ENCODE results near the gene SNX9. TPM values are rescaled to one million over a fixed set of nuclear protein-coding genes. Genes with fewer than 3 reads are reported as not detected.

The SNX9 gene
- total RNA-seq, 2 experiments from 2014 or later, result 14.8 to 15.2 TPM

DNA sequence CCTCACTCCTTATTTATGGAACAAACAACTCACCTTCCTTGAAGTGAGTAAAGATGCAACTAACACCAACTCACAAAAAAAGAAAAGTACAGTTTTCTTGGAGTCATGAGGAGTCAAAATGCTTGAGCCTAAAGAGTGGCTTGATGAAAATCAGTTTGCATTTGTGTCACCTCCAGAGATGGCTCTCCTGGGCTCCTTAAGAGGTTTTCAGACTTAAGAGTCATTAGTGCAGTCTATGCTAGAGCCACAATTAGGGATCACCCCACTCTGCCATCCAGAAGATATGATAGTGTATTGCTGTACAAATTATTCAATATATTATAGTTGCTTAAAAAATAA, 11.9 kb upstream of the SNX9 start:
- H3K4me1 Mint-ChIP-seq, result peaks cover 26% of the 10 kb centered on the region
- ATAC-seq (ENCODE audit: low read depth) (no peak), DNase-seq (no peak)
- H3K36me3 Mint-ChIP-seq, result peaks cover 9% of the 10 kb centered on the region
- peaks cover 7% of the 10 kb centered on the region for H3K27me3 Mint-ChIP-seq
- no peak overlapping the region for H3K27ac Mint-ChIP-seq
- H3K9me3 Mint-ChIP-seq, result peaks cover 12% of the 10 kb centered on the region
- no peak overlapping the region for H3K4me3 Mint-ChIP-seq
- POLR2A ChIA-PET, result no interaction called here

DNA sequence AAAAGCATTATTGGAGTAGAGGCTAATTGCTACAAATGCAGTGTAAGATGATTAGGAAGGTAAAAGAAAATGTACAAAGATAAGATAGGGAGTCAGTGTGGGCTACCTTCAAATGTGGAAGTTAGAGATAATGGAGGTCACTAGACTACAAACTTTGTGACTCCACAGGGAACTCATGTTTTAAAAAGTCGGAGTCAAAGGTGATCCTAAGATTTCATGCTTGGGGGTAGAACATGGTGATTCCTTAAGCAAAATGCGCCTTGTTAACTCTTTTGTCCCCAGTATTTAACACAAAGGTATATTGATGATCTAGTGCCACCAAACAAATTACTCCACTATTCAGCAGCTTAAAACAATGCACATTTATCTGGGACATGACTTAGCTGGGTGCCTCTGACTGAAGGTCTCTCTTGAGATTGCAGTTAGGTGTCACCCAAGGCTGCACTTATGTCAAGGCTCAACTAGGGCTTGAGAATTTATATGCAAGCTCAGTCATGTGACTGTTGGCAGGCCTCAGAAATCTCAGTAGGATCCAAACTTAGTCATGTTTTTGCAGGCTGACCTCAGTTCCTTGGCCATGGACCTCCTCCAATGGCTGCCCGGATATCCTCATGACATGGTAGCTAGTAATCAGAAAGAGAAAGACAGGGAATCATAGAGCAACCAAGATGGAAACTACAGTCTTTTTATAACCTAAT, 11.4 kb upstream of the SNX9 start:
- no peak for ATAC-seq (ENCODE audit: low read depth)
- no peak for DNase-seq
- Mint-ChIP-seq H3K4me3 (no peak overlapping the region), H3K36me3 (peaks cover 9% of the 10 kb centered on the region), H3K4me1 (peaks cover 26% of the 10 kb centered on the region), H3K9me3 (peaks cover 12% of the 10 kb centered on the region), H3K27ac (no peak overlapping the region), H3K27me3 (peaks cover 10% of the 10 kb centered on the region)
- POLR2A ChIA-PET, result no interaction called here

DNA sequence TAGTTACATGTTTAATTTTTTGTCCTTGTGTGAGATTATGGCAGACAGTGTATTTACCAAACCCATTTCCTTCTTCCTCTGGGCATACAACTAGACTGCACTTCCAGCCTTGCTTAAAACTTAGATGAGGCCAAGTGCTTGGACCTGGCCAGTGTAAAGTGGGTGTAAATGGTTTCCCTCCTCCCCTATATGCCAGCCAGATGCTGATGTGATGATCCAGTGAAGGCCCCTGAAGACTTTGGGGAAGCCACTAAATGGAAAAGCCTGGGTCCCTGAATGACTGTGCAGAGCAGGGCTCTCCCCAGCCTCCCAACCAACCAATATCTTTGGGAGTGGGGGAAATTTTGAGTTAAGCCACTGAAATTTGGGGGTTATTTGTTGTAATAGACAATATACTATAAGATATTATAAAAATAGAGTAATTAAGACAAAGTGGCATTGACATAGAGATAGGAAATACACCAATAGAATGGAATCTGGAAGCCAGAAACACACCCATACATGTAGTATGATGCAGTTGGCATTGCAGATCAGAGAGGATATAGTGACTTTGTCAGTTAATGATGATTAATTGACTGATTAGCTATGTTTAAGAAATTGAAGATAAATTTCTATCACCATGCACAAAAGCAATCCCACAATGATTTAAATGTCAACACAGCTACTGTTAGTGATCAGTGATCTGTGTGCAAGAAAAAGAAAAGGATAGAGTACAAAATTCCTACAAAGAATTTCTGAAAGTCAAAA, 10.4 kb upstream of the SNX9 start:
- Mint-ChIP-seq H3K9me3 (peaks cover 10% of the 10 kb centered on the region), H3K27me3 (peaks cover 10% of the 10 kb centered on the region), H3K36me3 (peaks cover 9% of the 10 kb centered on the region), H3K27ac (no peak overlapping the region), H3K4me3 (no peak overlapping the region), H3K4me1 (peaks cover 26% of the 10 kb centered on the region)
- ATAC-seq (ENCODE audit: low read depth) (no peak), DNase-seq (no peak)
- POLR2A ChIA-PET, result no interaction called here

DNA sequence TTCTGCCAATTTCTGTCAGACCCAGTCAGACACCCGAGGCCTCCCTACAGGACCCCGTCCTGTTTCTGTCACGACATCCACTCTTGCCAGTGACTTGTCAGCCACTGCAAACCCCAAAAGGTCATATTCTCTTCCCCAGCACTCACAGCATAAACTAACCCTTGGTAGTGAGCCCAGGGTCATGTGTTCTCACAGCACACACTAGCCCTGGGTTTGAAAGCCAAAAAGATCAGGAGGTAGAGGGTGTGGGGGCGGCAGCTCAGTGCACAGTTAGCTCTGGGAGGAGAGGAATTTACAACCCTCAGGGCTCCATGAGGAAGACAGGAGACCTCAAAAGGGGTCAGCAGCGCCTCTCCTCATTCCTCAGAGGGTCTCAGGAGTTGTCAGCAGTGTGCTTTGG, 9.9 kb upstream of the SNX9 start:
- H3K36me3 Mint-ChIP-seq, result peaks cover 8% of the 10 kb centered on the region
- H3K27me3 Mint-ChIP-seq, result peaks cover 13% of the 10 kb centered on the region
- peaks cover 10% of the 10 kb centered on the region for H3K9me3 Mint-ChIP-seq
- no peak for DNase-seq
- peaks cover 26% of the 10 kb centered on the region for H3K4me1 Mint-ChIP-seq
- POLR2A ChIA-PET, result no interaction called here
- no peak for ATAC-seq (ENCODE audit: low read depth)
- no peak overlapping the region for H3K27ac Mint-ChIP-seq
- H3K4me3 Mint-ChIP-seq, result no peak overlapping the region

DNA sequence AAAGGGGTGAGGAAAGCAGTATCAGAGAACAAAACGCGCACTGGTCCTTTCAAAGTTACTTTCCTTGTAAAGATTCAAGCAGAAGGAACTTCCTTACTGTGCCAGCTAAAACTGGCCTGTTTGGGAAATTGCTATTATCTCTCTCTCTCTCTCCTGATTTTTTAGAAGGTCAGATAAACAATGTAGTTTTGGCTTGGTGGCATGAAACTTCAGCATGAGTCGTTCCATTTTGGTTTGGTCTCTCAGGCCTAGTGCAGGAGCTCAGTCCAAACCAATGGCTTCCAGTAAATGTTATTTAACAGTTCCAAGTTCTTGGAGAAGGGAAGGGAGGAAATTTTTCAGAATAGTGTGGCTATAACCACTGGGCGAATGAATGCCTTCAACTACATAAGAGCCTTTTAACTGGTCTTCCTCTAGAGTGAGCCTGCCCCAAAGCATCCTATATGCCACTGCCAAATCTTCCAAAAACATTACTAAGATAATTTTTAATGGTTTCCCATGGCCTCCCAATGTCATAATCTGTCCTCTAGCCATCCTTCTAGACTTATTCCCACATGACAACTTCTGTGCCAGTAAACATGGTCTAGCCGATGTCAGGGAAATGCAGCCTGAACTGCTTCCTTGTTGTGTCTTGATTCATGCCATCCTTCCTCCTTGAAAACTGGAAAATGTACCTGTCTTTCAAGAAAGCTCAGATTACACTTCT, 9.1 kb upstream of the SNX9 start:
- POLR2A ChIA-PET, result no interaction called here
- peaks cover 26% of the 10 kb centered on the region for H3K4me1 Mint-ChIP-seq
- no peak overlapping the region for H3K27ac Mint-ChIP-seq

DNA sequence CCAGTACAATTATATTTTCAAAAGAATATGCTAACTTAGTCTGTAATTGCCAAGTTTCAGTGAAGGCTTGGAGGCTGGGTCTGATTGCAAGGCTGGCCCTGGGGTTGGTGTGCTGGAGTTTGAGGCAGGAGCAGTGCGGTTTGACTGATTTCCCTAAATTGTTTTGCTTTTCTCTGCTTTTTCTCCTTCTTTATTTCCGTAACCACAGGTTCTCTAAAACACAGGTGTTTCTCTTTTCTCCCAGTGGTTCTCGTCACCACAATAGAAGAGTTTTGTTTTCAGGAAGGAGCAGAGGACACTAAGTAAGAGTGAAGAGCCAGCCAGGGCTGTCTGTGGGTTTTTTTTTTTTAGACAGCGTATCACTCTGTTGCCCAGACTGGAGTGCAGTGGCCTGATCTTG, 8.2 kb upstream of the SNX9 start:
- POLR2A ChIA-PET, result no interaction called here
- peaks cover 4% of the 10 kb centered on the region for H3K36me3 Mint-ChIP-seq
- peak; percentile 76 for ATAC-seq (ENCODE audit: low read depth)
- peaks cover 26% of the 10 kb centered on the region for H3K4me1 Mint-ChIP-seq
- H3K27ac Mint-ChIP-seq, result no peak overlapping the region
- DNase-seq, result no peak
- H3K27me3 Mint-ChIP-seq, result peaks cover 20% of the 10 kb centered on the region
- peaks cover 4% of the 10 kb centered on the region for H3K9me3 Mint-ChIP-seq
- H3K4me3 Mint-ChIP-seq, result peak overlapping the region; percentile 18

More for the DNA sequence above, 9.1 kb upstream of the SNX9 start:
- DNase-seq (no peak), ATAC-seq (ENCODE audit: low read depth) (no peak)
- H3K36me3 Mint-ChIP-seq, result peaks cover 4% of the 10 kb centered on the region
- no peak overlapping the region for H3K4me3 Mint-ChIP-seq
- peaks cover 18% of the 10 kb centered on the region for H3K27me3 Mint-ChIP-seq
- peaks cover 6% of the 10 kb centered on the region for H3K9me3 Mint-ChIP-seq

DNA sequence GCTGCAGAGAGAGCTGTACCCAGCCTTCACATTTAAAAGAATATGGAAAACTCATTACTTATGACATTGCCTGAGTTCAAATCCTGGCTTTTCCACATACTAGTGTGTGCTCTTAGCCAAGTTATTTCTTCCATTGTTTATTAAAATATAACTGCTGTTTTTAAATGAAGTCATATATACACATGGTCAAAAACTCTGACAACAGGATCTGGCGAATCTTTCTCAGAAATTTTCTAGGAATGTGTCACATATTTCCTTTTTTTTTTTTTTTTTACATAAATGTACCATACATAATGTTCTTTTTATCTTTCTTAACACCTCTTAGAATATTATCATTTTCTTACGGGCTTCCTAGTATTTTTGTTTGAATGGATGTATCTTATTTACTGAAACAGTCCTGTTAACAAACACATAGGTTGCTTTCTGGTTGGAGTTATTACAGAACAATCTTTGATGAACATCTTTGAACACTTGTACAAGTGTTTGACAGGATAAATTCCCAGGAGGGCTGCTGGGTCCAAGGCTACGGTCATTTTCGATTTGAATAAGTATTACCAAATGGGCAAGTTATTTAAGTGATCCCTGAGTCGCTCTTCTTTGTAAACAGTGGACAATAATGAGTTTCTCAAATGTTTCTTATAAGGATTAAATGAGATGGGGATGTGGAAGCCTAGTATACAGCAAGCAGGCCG, 1.6 kb upstream of the SNX9 start:
- Mint-ChIP-seq H3K4me3 (no peak overlapping the region), H3K36me3 (peaks cover 3% of the 10 kb centered on the region), H3K4me1 (peaks cover 18% of the 10 kb centered on the region), H3K27ac (no peak overlapping the region), H3K27me3 (peaks cover 15% of the 10 kb centered on the region), H3K9me3 (no peaks in the 10 kb centered on the region)
- ATAC-seq (ENCODE audit: low read depth) (no peak), DNase-seq (no peak)
- POLR2A ChIA-PET, result interaction anchor here (1.1 kb wide), 1 partner anchor 59 kb away, joined by 3 read pairs; no protein-coding TSS in a partner anchor

DNA sequence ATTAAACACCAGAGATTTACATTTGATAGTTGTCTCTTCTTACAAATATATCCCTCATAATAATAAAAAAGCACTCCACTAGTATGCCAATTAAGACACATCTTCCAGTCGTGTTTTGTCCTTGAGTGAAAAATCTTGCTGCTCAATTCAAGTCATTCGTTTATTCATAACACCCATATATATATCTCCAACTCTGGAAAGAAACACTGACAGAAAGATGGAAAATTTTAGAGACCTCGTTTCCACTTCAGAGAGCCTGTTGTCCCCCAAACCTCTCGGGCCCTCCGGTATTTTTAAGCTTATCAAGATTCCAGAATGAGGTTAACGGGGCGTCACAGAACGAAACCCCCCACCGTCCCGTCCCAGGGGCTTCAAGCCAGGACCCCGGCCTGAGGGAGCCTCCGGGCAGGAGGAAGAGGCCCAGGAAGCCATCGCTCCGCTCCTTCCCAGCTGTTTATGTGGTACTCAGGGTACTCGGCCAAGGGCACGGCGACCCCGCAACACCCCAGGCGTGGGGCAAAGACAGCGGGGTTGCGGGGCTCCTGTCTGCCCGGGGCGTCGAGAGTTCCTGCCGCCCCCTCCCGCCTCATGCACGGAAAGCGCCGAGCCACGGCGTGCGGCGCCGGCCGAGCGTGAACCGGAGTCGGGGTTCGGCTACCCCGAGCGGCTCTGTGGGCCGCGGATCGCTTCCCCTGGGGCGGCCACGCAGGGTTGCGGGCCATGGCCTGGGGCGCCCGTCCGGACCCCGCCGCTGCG, 623 bp upstream of the SNX9 start:
- DNase-seq, result no peak
- peak overlapping the region; percentile 31 for H3K4me3 Mint-ChIP-seq
- POLR2A ChIA-PET, result interaction anchor here (1.1 kb wide), 1 partner anchor 60 kb away, joined by 3 read pairs; no protein-coding TSS in a partner anchor
- H3K36me3 Mint-ChIP-seq, result peaks cover 3% of the 10 kb centered on the region
- H3K27me3 Mint-ChIP-seq, result peaks cover 12% of the 10 kb centered on the region
- peak overlapping the region; percentile 4 for H3K27ac Mint-ChIP-seq
- peak; percentile 28 for ATAC-seq (ENCODE audit: low read depth)
- no peaks in the 10 kb centered on the region for H3K9me3 Mint-ChIP-seq
- H3K4me1 Mint-ChIP-seq, result peaks cover 18% of the 10 kb centered on the region

DNA sequence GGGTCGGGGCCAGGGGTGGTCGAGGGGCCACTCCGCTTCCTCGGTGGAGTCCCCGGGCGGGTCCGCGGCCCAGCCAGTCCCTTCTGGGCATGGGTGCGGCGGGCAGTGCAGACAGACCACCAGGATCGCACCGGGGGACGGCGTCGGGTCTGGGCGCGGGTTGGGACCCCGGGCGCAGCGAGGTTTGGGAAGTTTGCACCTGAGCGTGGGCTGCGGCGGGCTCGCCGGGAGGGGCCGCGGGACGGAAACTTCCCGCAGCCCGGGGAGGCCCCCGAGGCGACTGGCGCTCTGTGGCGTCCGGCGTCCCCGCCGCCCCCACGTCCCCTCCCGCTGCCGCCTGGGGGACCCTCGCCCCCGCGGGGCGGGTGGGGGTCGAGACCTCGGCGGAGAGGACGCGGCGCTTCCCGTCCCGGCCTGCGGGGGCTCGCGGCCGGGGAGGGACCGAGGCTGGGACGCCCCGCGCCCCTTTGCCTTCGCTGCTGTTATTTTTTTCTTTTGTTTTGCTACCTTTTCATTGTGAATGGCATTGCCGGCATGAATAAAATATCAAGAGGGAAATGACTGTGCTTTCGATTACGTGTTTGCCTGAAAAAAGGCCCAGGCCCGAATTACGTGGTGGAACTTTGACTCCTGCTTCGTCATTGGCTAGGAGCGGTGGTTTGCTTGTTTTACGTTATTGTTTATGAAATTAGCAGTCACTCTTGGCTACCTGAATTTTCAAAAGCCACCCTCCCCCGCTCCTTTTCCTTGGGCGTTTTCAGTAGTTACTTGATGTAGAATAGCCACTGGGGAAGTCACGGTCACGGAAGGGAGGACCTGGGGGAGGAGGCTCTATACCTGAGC, 703 bp downstream of the SNX9 start:
- DNase-seq (peak; percentile 67), ATAC-seq (ENCODE audit: low read depth) (peak; percentile 43)
- peak overlapping the region; percentile 91 for H3K27ac Mint-ChIP-seq
- peaks cover 3% of the 10 kb centered on the region for H3K27me3 Mint-ChIP-seq
- H3K9me3 Mint-ChIP-seq, result no peaks in the 10 kb centered on the region
- peak overlapping the region; percentile 84 for H3K4me3 Mint-ChIP-seq
- H3K4me1 Mint-ChIP-seq, result peaks cover 21% of the 10 kb centered on the region
- H3K36me3 Mint-ChIP-seq, result peaks cover 3% of the 10 kb centered on the region
- POLR2A ChIA-PET, result no interaction called here

DNA sequence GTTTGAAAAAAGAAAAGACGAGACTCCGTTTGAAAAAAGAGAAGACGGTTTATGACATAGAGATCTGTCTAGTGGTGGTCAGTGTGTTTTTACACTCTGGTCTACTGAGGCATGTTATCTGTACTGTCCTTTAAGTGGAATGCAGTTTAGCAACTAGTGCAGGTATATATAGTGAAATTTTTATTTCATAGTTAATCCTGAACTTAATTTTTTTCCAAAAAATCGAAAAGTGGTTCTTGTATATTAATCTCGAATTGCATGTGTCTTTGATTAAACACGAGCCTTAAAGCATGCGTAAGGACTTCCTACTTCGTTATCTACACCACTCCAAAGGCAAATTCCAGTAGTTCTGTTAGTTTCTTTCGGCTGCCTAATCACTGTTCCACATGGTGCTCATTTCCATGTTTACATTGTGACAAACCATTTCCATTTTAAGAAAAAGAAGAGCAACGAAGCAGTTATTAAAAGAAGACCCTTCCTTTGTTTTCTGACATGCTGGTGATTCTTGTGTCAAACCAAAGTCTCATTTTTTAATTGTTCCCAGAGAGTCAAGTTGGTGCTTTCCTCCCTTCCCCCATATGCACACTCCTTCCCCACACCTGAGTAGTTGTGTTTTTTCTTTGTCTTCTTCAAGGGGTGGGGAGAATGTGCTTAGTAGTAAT, 2.3 kb downstream of the SNX9 start:
- Mint-ChIP-seq H3K4me3 (peak overlapping the region; percentile 84), H3K36me3 (peaks cover 5% of the 10 kb centered on the region), H3K27ac (no peak overlapping the region)

DNA sequence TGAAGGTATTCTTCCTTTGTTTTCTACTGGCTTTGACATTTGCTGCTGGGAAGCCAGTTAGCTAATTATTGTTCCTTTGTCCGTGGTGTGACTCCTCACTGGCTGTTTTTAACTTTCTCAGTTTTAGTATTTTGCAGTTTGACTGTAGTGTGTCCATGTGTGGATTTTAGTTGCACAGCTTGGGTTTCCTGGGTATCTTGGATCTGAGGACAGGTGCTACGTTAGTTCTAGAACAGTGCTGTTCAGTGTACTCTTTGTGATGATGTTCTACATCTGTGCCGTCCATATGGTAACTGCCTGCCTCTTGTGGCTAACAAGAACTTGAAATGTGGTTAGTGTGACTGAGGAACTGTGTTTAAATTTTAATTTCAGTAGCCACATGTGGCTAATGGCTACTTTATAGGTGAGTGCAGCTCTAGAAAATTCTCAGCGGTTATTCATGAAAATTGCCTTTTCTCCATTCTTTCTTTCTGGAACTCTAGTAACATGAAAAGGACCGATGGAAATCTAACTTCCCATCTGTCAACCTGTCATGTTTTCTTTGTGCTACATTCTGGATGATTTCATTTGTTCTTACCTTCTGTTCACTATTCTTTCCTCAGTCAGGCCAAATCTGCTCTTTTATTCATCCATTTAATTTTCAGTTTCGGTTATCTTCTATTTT, 7.4 kb downstream of the SNX9 start:
- no peaks in the 10 kb centered on the region for H3K27me3 Mint-ChIP-seq
- H3K9me3 Mint-ChIP-seq, result peaks cover 10% of the 10 kb centered on the region
- peaks cover 42% of the 10 kb centered on the region for H3K4me1 Mint-ChIP-seq
- DNase-seq (no peak), ATAC-seq (ENCODE audit: low read depth) (no peak)
- H3K4me3 Mint-ChIP-seq, result no peak overlapping the region
- POLR2A ChIA-PET, result no interaction called here
- H3K27ac Mint-ChIP-seq, result no peak overlapping the region
- peaks cover 29% of the 10 kb centered on the region for H3K36me3 Mint-ChIP-seq

More for the DNA sequence above, 2.3 kb downstream of the SNX9 start:
- POLR2A ChIA-PET, result interaction anchor here (0.5 kb wide), 1 partner anchor 9 kb away, joined by 3 read pairs; no protein-coding TSS in a partner anchor
- Mint-ChIP-seq H3K9me3 (no peaks in the 10 kb centered on the region), H3K4me1 (peaks cover 26% of the 10 kb centered on the region), H3K27me3 (no peaks in the 10 kb centered on the region)
- no peak for DNase-seq
- ATAC-seq (ENCODE audit: low read depth), result no peak

All from activated naive CD8-positive, alpha-beta T cell treated with anti-CD3 and anti-CD28 coated beads, Interleukin-2, amount 10 ng/mL, durations not matched to agents 7 days and 5 days (primary cell).